B cell (primary cell): ENCODE results near the gene FPR1. TPM values are rescaled to one million over a fixed set of nuclear protein-coding genes. Genes with fewer than 3 reads are reported as not detected.

Source experiments
- ATAC-seq: fragments of 200-7000 bp; cut with Tn5 transposase; one replicate; pipeline ENCODE4 v1.10.0; 2021; ENCODE audit warnings: low read depth, mild to moderate bottlenecking, moderate number of reproducible peaks, moderate library complexity
- CTCF ChIA-PET: fragments of 350-600 bp; sonication (Branson Sonifier 250); formaldehyde crosslinking; loops from one replicate; lab custom pipeline; 2021; ENCODE audit warnings: antibody characterized with exemption, inconsistent platforms; lab: Charles Lee
- POLR2A ChIA-PET: fragments of 350-600 bp; sonication (Branson Sonifier 250); formaldehyde crosslinking; loops from one replicate; lab custom pipeline; 2021; ENCODE audit warnings: antibody characterized with exemption; lab: Charles Lee
- DNase-seq: peaks from one replicate; pipeline ENCODE4 v3.0.0; 2013
- H2AFZ ChIP-seq: 2 replicates; pipeline ENCODE4 v1.6.1; 2012; ENCODE audit warnings: mild to moderate bottlenecking, low read depth, low read length; ENCODE audit not compliant: insufficient read depth, poor library complexity, severe bottlenecking
- H3K27ac ChIP-seq, 2 donors: 1 replicate in 1 of 2; 2 replicates in 1 of 2; pipeline ENCODE4 v1.5.1; 2012 to 2013; ENCODE audit warnings: low read length in 2 of 2, mild to moderate bottlenecking in 2 of 2, moderate library complexity in 1 of 2
- H3K27me3 ChIP-seq, 4 experiments: fragments of 200-600 bp in 1 of 4; sonication (generic) in 1 of 4; replicated peaks in 1 of 4; 1 replicate in 2 of 4; 2 replicates in 2 of 4; pipeline versions ENCODE4 v1.6.1 to v1.7.0; 2013 to 2016; ENCODE audit warnings: low read length in 3 of 4, mild to moderate bottlenecking in 2 of 4, mixed read lengths in 1 of 4, moderate library complexity in 1 of 4; ENCODE audit not compliant: insufficient read depth in 4 of 4, control insufficient read depth in 3 of 4; ENCODE audit errors: control extremely low read depth in 1 of 4
- H3K36me3 ChIP-seq, 2 experiments: replicated peaks in 1 of 2; 1 replicate in 1 of 2; 2 replicates in 1 of 2; pipeline versions ENCODE4 v1.6.1 to v1.7.1; 2013; ENCODE audit warnings: low read length in 1 of 2; ENCODE audit not compliant: insufficient read depth in 2 of 2, control insufficient read depth in 1 of 2; ENCODE audit errors: control extremely low read depth in 1 of 2, extremely low read depth in 1 of 2
- H3K4me1 ChIP-seq, 2 donors: fragments of 200-600 bp in 1 of 2; sonication (generic) in 1 of 2; 1 replicate in 1 of 2; 2 replicates in 1 of 2; pipeline versions ENCODE4 v1.5.1 to v1.6.1; 2013 to 2017; ENCODE audit warnings: low read length in 2 of 2; ENCODE audit not compliant: control insufficient read depth in 2 of 2, insufficient read depth in 2 of 2
- H3K4me2 ChIP-seq: replicated peaks from 2 replicates; pipeline ENCODE3; 2012; ENCODE audit warnings: mild to moderate bottlenecking, low read depth, low read length; ENCODE audit not compliant: poor library complexity, severe bottlenecking
- H3K4me3 ChIP-seq, 5 experiments: fragments of 200-600 bp in 1 of 5; sonication (generic) in 1 of 5; 1 replicate in 3 of 5; 2 replicates in 2 of 5; pipeline versions ENCODE4 v1.5.1 to v1.7.0; 2011 to 2016; ENCODE audit warnings: low read length in 4 of 5, mild to moderate bottlenecking in 4 of 5, low read depth in 2 of 5, control low read depth in 1 of 5, moderate library complexity in 1 of 5; ENCODE audit not compliant: insufficient read depth in 1 of 5; ENCODE audit errors: control extremely low read depth in 1 of 5, extremely low read depth in 1 of 5
- H3K79me2 ChIP-seq: fragments of 200-600 bp; sonication (generic); one replicate; pipeline ENCODE4 v1.6.0; 2016; ENCODE audit warnings: low read length; ENCODE audit not compliant: control insufficient read depth, insufficient read depth
- H3K9ac ChIP-seq: fragments of 200-600 bp; sonication (generic); 2 replicates; pipeline ENCODE4 v1.6.1; 2017; ENCODE audit warnings: mild to moderate bottlenecking, low read length, moderate library complexity
- H3K9me3 ChIP-seq, 3 donors: one replicate each; pipeline versions ENCODE4 v1.6.1 to v1.7.1; 2013; ENCODE audit warnings: low read length in 2 of 3; ENCODE audit not compliant: control insufficient read depth in 2 of 3, insufficient read depth in 1 of 3; ENCODE audit errors: control extremely low read depth in 1 of 3
- H4K20me1 ChIP-seq: 2 replicates; pipeline ENCODE4 v1.6.0; 2012; ENCODE audit warnings: mild to moderate bottlenecking, low read length; ENCODE audit not compliant: insufficient read depth, control insufficient read depth, poor library complexity, severe bottlenecking
- H3K27ac Mint-ChIP-seq: one replicate; pipeline ENCODE4 v1.8.0; 2021; ENCODE audit warnings: mixed read lengths
- H3K27me3 Mint-ChIP-seq: one replicate; pipeline ENCODE4 v1.8.0; 2021; ENCODE audit warnings: mixed read lengths
- H3K4me1 Mint-ChIP-seq: one replicate; pipeline ENCODE4 v1.8.0; 2021; ENCODE audit warnings: mixed read lengths
- H3K4me3 Mint-ChIP-seq: one replicate; pipeline ENCODE4 v1.8.0; 2021; ENCODE audit warnings: mixed read lengths
- H3K9me3 Mint-ChIP-seq: one replicate; pipeline ENCODE4 v1.8.0; 2022; ENCODE audit warnings: mixed read lengths; ENCODE audit not compliant: insufficient read depth
- EZH2 ChIP-seq: IDR thresholded peaks from 2 replicates; pipeline ENCODE4 v1.6.1; 2012; ENCODE audit warnings: borderline replicate concordance, low read depth, mild to moderate bottlenecking, moderate library complexity, low read length; ENCODE audit not compliant: insufficient read depth, poor library complexity, severe bottlenecking
- WGBS: methylation state at CpG from one replicate; pipeline ENCODE4 v1.1.5; 2013; ENCODE audit warnings: missing lambda C conversion rate; ENCODE audit not compliant: insufficient coverage; 5-methylcytosine and 5-hydroxymethylcytosine counted together
- intact Hi-C: fragments of 100-400 bp; cut with micrococcal nuclease; formaldehyde crosslinking; loops from one replicate; pipeline ENCODE4 v1.10.0; 2022
- polyA plus RNA-seq: library from polyadenylated mRNA; depleted of rRNA; stranded (reverse); fragments of >200 nt; gene quantifications from 2 replicates; pipeline ENCODE4 v1.2.3, GENCODE V29; 2012
- total RNA-seq, 2 donors: library from RNA; stranded (reverse); fragments of 120-200 nt in 1 of 2; gene quantifications; 1 replicate in 1 of 2; 2 replicates in 1 of 2; pipeline versions ENCODE4 v1.2.3 to v1.2.4, GENCODE V29; 2013 to 2022
- TF ChIP-seq, protein P1 (sequence below): fragments of 200-600 bp; IDR thresholded peaks from one replicate; pipeline ENCODE4 v1.8.0; 2022; ENCODE audit warnings: antibody characterized with exemption, mild to moderate bottlenecking

The FPR1 gene
- total and polyA plus RNA-seq, 2 donors (not counting 1 experiment from before 2014, with no cell fraction given), result 0.17 to 1.1 TPM

- ChIA-PET POLR2A (no interaction called here), CTCF (no interaction called here)
- Mint-ChIP-seq H3K9me3 (peaks cover 5% of the 10 kb centered on the region), H3K27ac (no peak overlapping the region), H3K4me3 (no peak overlapping the region), H3K27me3 (peaks cover 23% of the 10 kb centered on the region), H3K4me1 (peaks cover 31% of the 10 kb centered on the region)
- 96% methylated on average over 71 of the region's 74 CpGs for WGBS
- peaks cover 0 to 15% (median 0%) of the 10 kb centered on the region in 3 donors for H3K9me3 ChIP-seq
- no peak overlapping the region for H3K4me3 ChIP-seq
- DNase-seq (no peak), ATAC-seq (no peak)
- H3K27me3 ChIP-seq, result no peaks in the 10 kb centered on the region
- H3K36me3 ChIP-seq, result no peaks in the 10 kb centered on the region
- H2AFZ ChIP-seq, result no peak overlapping the region
- TF ChIP-seq, protein P1, sequence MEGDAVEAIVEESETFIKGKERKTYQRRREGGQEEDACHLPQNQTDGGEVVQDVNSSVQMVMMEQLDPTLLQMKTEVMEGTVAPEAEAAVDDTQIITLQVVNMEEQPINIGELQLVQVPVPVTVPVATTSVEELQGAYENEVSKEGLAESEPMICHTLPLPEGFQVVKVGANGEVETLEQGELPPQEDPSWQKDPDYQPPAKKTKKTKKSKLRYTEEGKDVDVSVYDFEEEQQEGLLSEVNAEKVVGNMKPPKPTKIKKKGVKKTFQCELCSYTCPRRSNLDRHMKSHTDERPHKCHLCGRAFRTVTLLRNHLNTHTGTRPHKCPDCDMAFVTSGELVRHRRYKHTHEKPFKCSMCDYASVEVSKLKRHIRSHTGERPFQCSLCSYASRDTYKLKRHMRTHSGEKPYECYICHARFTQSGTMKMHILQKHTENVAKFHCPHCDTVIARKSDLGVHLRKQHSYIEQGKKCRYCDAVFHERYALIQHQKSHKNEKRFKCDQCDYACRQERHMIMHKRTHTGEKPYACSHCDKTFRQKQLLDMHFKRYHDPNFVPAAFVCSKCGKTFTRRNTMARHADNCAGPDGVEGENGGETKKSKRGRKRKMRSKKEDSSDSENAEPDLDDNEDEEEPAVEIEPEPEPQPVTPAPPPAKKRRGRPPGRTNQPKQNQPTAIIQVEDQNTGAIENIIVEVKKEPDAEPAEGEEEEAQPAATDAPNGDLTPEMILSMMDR, result no peak
- TF ChIP-seq EZH2, result no peak
- H3K79me2 ChIP-seq, result no peaks in the 10 kb centered on the region
- peaks cover 15 to 31% of the 10 kb centered on the region in 2 donors for H3K4me1 ChIP-seq
- no peaks in the 10 kb centered on the region for H4K20me1 ChIP-seq
- no peak overlapping the region for H3K27ac ChIP-seq
- no peak overlapping the region for H3K4me2 ChIP-seq
- intact Hi-C loops, result no loop called here
- H3K9ac ChIP-seq, result no peak overlapping the region
Observed at GRCh38 chr19:51713319-51714285, 38.1 kb downstream of the FPR1 start.
